Tibial nerve (tissue), 4 donors: Measurements from ENCODE around the gene HOMER3. TPM values are rescaled to one million over a fixed set of nuclear protein-coding genes. Genes with fewer than 3 reads are reported as not detected.

Experiments used
- DNase-seq, 2 donors: peaks; one replicate each; pipeline ENCODE4 v3.0.0-alpha.2; 2019; ENCODE audit warnings: low spot score in 2 of 2
- H3K27ac ChIP-seq, 4 donors: fragments of 200-600 bp; sonication (generic) in 3 of 4; one replicate each; pipeline ENCODE4 v1.5.1; 2017 to 2019; ENCODE audit warnings: mild to moderate bottlenecking in 1 of 4
- H3K27me3 ChIP-seq, 2 donors: fragments of 200-600 bp; sonication (generic) in 1 of 2; one replicate each; pipeline versions ENCODE4 v1.5.1 to v1.6.0; 2017 to 2019
- H3K36me3 ChIP-seq, 3 donors: fragments of 200-600 bp; sonication (generic); one replicate each; pipeline ENCODE4 v1.5.1; 2018 to 2019
- H3K4me1 ChIP-seq, 4 donors: fragments of 200-600 bp; sonication (generic) in 3 of 4; one replicate each; pipeline ENCODE4 v1.5.1; 2017 to 2019
- H3K4me3 ChIP-seq, 4 donors: fragments of 200-600 bp; sonication (generic) in 3 of 4; one replicate each; pipeline ENCODE4 v1.5.1; 2017 to 2019; ENCODE audit warnings: mild to moderate bottlenecking in 1 of 4, moderate library complexity in 1 of 4
- H3K9me3 ChIP-seq, 4 donors: fragments of 200-600 bp; sonication (generic) in 3 of 4; one replicate each; pipeline ENCODE4 v1.5.1; 2017 to 2019
- CTCF ChIP-seq, 5 experiments: fragments of 200-600 bp in 3 of 5; fragments of 450-650 bp in 2 of 5; sonication (generic) in 3 of 5; IDR thresholded peaks; one replicate each; pipeline ENCODE4 v1.5.1; 2016 to 2019; ENCODE audit warnings: antibody characterized with exemption in 5 of 5, mild to moderate bottlenecking in 3 of 5, moderate library complexity in 2 of 5
- EP300 ChIP-seq, 2 donors: sonication (generic); formaldehyde crosslinking; IDR thresholded peaks; one replicate each; pipeline ENCODE4 v1.6.1; 2017; ENCODE audit warnings: antibody characterized with exemption in 2 of 2, mild to moderate bottlenecking in 1 of 2
- POLR2A ChIP-seq, 2 donors: fragments of 450-650 bp; IDR thresholded peaks; one replicate each; pipeline ENCODE4 v1.6.1; 2017; ENCODE audit warnings: antibody characterized with exemption in 2 of 2, mild to moderate bottlenecking in 2 of 2, moderate library complexity in 2 of 2
- WGBS, 2 donors: methylation state at CpG; one replicate each; pipeline ENCODE4 v1.1.5; 2018; 5-methylcytosine and 5-hydroxymethylcytosine counted together
- total RNA-seq, 4 donors: library from RNA; depleted of rRNA; stranded (reverse); fragments of >200 nt; gene quantifications; one replicate each; pipeline ENCODE4 v1.1.0, GENCODE V29; 2016

Gene HOMER3
- total RNA-seq, 4 donors from 2014 or later, result 38.0 to 90.0 (median 44.6) TPM

- Histone ChIP-seq H3K9me3 (no peaks in the 10 kb centered on the region), H3K4me1 (peaks cover 0 to 14% (median 0%) of the 10 kb centered on the region in 4 donors), H3K4me3 (no peak overlapping the region), H3K27me3 (no peaks in the 10 kb centered on the region), H3K36me3 (peaks cover 0 to 91% (median 12%) of the 10 kb centered on the region in 3 donors), H3K27ac (no peak overlapping the region)
- DNase-seq, result no peak
- WGBS, 2 donors, result 79 to 85% methylated on average over 17 to 18 of the region's 26 CpGs
- TF ChIP-seq CTCF (IDR thresholded peaks at IDR 0.05), result no peak
- TF ChIP-seq EP300 (IDR thresholded peaks at IDR 0.05), result no peak
- no peak for TF ChIP-seq POLR2A (IDR thresholded peaks at IDR 0.05)
Measured at GRCh38 chr19:18928018-18928805, 12.8 kb downstream of the HOMER3 start.

- Histone ChIP-seq H3K27me3 (no peaks in the 10 kb centered on the region), H3K4me3 (no peak overlapping the region), H3K9me3 (no peaks in the 10 kb centered on the region), H3K27ac (no peak overlapping the region), H3K4me1 (peaks cover 0 to 16% (median 11%) of the 10 kb centered on the region in 4 donors), H3K36me3 (peaks cover 0 to 88% (median 21%) of the 10 kb centered on the region in 3 donors)
- TF ChIP-seq CTCF (IDR thresholded peaks at IDR 0.05) (no peak), POLR2A (IDR thresholded peaks at IDR 0.05) (no peak), EP300 (IDR thresholded peaks at IDR 0.05) (no peak)
- no peak for DNase-seq
- 90 to 93% methylated on average over 8 to 15 of the region's 15 CpGs for WGBS, 2 donors
Measured at GRCh38 chr19:18924684-18925213, 16.3 kb downstream of the HOMER3 start.

GRCh38 chr19:18922228-18922985 is 18.6 kb downstream of the HOMER3 start:
- 85 to 88% methylated on average over 28 of the region's 29 CpGs for WGBS, 2 donors
- no peak for TF ChIP-seq CTCF (IDR thresholded peaks at IDR 0.05)
- no peak for TF ChIP-seq EP300 (IDR thresholded peaks at IDR 0.05)
- no peak for TF ChIP-seq POLR2A (IDR thresholded peaks at IDR 0.05)
- Histone ChIP-seq H3K36me3 (peaks cover 0 to 65% (median 21%) of the 10 kb centered on the region in 3 donors), H3K9me3 (no peaks in the 10 kb centered on the region), H3K27me3 (no peaks in the 10 kb centered on the region), H3K4me3 (no peak overlapping the region), H3K27ac (no peak overlapping the region), H3K4me1 (peaks cover 0 to 29% (median 18%) of the 10 kb centered on the region in 4 donors)
- no peak for DNase-seq

- Histone ChIP-seq H3K9me3 (no peaks in the 10 kb centered on the region), H3K36me3 (peaks cover 0 to 57% (median 21%) of the 10 kb centered on the region in 3 donors), H3K4me1 (peaks cover 0 to 32% (median 19%) of the 10 kb centered on the region in 4 donors), H3K27ac (no peak overlapping the region), H3K27me3 (no peaks in the 10 kb centered on the region), H3K4me3 (no peak overlapping the region)
- no peak for DNase-seq
- TF ChIP-seq EP300 (IDR thresholded peaks at IDR 0.05), result no peak
- TF ChIP-seq POLR2A (IDR thresholded peaks at IDR 0.05), result no peak
- no peak for TF ChIP-seq CTCF (IDR thresholded peaks at IDR 0.05)
- WGBS, 2 donors, result 93% methylated on average over 13 to 17 of the region's 17 CpGs
Measured at GRCh38 chr19:18921593-18921992, 19.4 kb downstream of the HOMER3 start.
